ENCODE measurements around the gene SLC17A9.

Gene SLC17A9

DNA sequence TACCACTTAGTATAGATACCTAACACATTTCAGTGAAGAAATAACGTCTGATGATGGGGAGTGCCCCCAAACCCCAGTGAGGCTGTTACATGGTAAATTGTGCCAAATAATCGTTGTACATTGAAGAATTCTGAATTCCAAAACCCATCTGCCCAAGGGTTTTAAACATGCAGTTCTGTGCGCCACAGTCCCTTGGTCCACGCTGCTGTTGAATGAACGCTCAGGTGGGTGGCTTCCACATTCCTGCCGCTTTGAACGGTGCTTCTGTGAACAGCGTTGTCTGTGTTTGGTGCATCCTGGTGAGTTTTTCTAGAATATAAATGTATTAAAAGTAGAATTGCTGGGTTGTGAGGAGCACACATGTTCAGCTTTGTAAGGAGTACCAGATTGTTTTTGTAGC is 11.6 kb upstream of the SLC17A9 start:
- DNase-seq, result no peak

- DNase-seq, result no peak
These were observed 10.7 kb upstream of the SLC17A9 start for GRCh38 chr20:62941792-62942191.

DNA sequence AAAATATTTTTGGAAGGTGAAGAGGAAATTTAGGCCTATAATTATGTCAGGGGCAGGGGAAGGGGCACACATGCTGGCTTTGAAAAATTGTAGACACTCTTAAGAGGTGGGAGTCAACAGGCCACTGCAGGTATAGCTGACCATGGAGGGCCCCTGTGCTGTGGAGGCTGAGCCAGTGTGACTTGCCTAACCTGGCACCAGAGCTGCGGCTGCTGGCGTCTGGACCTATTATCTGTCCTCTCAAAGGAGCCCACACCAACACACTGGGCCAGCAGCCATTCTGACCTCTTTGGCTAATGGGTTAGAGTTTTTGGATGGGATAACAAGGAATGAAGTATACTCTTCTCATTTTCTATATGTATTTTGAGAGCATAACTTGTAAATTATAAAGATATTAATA is 10.1 kb upstream of the SLC17A9 start:
- no peak for DNase-seq

DNA sequence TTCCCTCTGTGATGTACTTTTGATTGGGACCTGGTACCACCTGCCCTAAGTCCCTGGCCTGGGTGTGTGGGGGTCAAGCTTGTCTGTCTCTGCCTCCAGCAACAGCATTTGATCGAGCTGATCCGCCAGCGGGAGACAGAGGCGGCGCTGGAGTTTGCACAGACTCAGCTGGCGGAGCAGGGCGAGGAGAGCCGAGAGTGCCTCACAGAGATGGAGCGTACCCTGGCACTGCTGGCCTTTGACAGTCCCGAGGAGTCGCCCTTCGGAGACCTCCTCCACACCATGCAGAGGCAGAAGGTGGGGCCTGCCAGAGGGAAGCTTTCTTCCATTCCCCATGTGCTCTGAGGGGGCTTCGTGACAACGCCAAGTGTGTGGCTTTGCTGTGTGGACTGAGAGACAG is 9.1 kb upstream of the SLC17A9 start:
- no peak for DNase-seq

DNA sequence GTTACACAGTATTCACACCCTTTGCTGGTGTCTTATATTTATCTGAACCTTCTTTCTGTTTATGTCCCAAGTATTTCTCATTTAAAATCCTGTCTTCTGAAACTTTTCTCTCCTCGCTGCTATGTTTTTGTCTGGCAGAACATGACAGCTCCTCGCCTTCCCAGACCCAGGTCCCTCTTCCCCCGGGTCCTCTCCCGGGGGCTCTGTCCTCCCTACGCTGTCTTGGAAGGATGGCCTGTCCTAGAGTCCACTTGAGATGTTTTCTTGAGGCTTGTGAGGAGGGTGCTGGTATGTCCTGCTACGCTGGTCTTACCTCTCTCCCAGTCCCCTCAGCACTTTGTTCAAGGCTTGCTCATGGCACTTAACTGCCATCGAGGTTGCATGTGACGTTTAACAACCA is 8.3 kb upstream of the SLC17A9 start:
- DNase-seq, result no peak

DNA sequence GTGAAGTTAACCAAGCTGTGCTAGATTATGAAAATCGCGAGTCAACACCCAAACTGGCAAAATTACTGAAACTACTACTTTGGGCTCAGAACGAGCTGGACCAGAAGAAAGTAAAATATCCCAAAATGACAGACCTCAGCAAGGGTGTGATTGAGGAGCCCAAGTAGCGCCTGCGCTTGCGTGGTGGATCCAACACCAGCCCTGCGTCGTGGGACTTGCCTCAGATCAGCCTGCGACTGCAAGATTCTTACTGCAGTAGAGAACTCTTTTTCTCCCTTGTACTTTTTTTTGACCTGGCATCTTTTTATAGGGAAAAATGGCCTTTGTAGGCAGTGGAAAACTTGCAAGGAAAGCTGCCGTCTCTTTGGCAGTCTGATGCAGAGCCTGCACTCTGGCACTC is 7.8 kb upstream of the SLC17A9 start:
- DNase-seq, result no peak

DNA sequence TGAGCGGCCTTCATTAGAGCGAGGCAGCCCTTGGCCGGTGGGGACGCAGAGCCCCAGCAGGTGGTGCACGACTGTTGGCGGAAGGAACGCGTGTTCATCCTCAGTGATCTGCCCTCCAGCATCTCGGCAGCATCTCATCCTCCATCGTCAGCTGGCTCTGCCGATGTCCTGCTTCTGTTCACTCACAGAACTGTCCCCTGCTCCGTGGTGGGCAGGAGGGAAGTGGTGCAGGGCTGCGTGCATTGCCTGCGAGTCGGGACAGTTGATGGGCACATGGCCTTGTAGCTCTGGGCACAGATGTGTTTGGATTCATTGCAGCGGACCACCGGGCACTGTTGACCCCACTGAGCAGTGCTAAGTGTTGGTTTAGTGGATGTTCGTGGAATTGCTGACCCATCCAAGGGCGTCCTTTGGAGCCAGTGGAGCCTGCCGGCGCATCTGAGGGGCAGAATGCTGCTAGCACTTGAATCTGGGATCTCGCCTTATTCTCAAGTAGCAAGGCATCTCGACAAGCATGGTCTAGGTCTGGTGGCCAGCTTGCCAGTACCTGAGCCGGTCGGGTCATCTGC is 6.7 kb upstream of the SLC17A9 start:
- DNase-seq, result no peak

DNA sequence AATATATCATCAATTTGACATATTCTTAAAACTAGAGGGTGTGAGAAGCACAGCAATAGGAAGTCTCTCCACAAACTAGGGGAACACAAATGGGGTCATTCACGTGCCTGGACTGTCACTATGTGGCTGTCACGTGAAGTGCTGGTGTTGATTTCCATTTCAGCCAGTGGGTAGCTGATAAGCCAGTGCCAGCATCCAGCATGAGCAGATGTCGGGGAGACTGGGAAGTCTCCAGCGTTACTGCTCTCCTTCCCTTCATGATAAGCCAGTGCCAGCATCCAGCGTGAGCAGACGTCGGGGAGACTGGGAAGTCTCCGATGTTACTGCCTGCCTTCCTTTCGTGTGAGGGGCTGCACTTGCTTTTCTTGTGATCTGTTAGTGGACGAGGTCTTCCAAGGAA is 5.6 kb upstream of the SLC17A9 start:
- no peak for DNase-seq

DNA sequence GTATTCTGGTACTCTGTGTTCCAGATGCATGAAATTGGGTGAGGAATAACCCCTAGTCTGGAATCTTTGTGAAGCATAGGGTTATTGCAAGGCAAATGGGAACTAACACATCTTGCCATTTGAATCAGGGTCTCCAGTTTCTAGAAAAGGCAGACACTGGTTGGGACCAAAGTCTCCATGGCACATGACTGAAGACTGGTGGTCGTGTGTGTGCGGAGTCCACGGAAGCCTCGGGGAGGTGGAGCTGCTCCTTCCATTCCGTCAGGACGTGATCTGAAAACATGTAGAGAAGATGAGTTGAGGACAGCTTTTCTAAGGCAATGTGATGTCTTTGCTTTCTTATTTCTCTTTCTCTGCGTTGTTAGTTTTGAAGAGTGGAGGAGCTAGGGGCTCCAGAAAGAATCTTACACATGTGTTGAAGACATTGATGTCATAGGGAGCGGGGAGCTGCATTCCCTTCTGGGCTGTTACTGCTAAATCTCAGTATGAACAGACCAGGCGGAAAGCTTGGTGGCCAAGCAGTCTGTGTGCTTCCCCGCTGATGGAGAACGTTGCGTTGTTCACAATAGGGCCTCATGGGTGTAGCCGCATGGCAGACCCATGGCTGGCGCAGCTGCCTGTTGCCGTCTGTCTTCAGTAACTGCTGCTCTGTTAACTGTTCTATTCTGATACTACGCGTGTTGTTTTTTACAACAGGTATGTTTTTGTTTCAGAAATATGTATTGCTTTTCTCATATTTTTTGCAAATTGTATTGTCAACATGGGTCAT is 4.8 kb upstream of the SLC17A9 start:
- DNase-seq, result no peak

DNA sequence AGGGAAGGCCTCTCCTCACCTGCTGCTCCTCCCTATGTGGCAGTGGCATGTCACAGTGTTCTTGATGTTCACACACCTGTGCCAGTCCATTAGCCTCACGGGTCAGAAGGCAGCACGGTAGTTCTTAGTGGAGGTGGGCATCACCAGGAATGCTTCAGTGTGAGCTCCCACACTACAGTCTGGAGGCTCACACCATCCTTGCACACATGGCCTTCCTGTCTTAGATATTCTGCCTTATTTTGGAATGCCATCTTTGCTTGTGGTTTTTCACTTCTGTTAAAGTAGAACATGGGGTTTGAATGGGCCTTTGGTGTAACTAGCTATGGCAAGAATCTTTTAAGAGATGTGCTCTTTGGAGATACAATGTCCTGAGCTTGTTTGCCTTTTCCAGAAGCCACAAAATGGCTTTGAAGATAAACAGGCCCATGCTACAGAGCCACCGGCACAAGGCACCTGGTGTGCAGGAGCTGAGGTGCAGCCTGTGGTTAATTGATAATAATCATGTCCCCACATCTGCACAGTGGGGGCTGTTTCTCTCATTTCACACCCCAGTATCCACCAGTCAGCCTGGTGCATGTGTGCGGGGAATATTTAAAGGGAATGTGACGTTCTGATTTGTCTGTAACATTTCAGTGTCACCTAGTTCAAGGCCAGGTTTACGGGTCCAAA is 3.2 kb upstream of the SLC17A9 start:
- DNase-seq, result no peak

DNA sequence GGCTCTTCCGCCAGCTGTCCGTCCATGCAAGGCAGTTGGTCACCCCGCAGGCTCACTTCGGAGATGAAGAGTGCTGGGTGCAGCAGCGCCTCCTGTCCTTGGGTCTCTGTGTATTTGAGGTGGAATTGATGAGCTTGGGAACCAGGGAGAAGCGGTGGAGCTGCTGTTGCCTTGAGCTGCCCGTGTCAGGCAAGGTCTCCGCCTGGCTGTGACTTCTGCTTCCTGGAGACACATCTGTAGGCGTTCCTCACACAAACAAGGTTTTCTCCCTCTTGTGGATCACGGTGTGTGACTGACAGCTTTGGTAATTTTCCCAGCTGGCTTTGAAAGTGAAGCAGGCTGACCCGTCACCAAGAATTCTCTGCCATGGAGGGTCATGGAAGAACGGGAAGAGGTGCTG is 2.5 kb upstream of the SLC17A9 start:
- no peak for DNase-seq

DNA sequence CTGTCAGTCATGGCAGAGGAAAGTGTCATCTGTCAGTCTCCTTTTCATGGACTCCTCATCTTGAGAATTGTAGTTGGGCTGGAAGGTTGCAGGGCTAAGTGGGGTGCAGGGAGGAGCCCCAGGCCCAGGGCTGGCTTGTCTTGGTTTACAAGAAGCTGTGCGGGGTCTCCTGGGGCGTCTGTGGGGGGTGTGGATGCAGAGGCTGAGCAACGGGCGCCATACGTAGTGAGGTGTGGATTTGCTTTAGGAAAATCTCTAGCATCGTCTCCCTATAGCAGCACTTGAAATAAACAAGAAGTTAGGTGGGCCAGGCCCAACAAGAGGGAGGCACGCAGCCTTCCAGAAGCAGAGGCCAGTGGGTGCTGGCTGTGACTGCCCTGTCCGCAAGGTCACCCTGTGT is 1.8 kb upstream of the SLC17A9 start:
- no peak for DNase-seq

GRCh38 chr20:62951143-62951895 is 1.2 kb upstream of the SLC17A9 start:
- DNase-seq, result no peak

GRCh38 chr20:62951896-62952372 is 575 bp upstream of the SLC17A9 start:
- DNase-seq, result no peak

GRCh38 chr20:62952968-62953838 is 694 bp downstream of the SLC17A9 start:
- no peak for DNase-seq

GRCh38 chr20:62953839-62954703 is 1.6 kb downstream of the SLC17A9 start:
- DNase-seq, result peak; percentile 55

GRCh38 chr20:62955519-62956386 is 3.2 kb downstream of the SLC17A9 start:
- DNase-seq, result no peak

DNA sequence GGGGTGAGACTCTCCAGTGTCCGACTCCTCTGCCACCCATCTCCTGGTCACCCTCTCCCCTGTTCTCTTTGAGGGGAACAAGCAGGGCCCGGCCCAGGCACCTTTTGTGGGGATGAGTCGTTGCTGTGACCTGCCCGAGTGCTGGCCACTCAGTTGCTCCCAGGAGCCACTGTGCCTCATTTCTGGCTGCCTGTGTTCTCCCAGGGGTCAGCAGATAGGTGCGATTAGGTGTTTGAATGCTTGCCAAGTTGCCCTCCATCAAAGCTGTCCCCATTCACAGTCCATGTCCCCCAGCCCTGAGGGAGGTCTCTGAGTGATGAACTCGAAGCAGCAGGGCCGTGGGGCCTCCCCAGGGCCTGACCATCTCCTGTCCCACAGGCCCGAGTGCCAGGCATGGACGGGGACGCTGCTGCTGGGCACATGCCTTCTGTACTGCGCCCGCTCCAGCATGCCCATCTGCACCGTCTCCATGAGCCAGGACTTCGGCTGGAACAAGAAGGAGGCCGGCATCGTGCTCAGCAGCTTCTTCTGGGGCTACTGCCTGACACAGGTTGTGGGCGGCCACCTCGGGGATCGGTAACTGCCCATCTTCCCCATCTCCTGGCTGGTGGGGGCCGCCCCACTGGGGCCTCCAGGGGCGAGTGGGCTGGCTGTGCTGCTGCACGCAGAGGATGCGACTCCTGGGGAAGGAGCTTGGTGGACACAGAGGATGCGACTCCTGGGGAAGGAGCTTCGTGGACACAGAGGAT is 4.1 kb downstream of the SLC17A9 start:
- DNase-seq, result no peak

All from activated naive CD4-positive, alpha-beta T cell treated with Interleukin-2 at 50 U/mL for 16 hours (primary cell).